Skeletal muscle cell (primary cell): ENCODE data around the gene ZNF200.
"Not testable (repeated sequence)": the region's sequence is repeated elsewhere in the genome, so short reads cannot be mapped to it uniquely, and the experiment has no call there.

Experiments
- DNase-seq: peaks from one replicate; pipeline ENCODE4 v3.0.0-alpha.2; 2010; ENCODE audit warnings: low read depth
- H3K4me3 ChIP-seq: 2 replicates; pipeline ENCODE4 v1.5.1; 2011; ENCODE audit warnings: low read depth, mild to moderate bottlenecking, control low read depth, low read length, moderate library complexity

ZNF200 gene

DNA sequence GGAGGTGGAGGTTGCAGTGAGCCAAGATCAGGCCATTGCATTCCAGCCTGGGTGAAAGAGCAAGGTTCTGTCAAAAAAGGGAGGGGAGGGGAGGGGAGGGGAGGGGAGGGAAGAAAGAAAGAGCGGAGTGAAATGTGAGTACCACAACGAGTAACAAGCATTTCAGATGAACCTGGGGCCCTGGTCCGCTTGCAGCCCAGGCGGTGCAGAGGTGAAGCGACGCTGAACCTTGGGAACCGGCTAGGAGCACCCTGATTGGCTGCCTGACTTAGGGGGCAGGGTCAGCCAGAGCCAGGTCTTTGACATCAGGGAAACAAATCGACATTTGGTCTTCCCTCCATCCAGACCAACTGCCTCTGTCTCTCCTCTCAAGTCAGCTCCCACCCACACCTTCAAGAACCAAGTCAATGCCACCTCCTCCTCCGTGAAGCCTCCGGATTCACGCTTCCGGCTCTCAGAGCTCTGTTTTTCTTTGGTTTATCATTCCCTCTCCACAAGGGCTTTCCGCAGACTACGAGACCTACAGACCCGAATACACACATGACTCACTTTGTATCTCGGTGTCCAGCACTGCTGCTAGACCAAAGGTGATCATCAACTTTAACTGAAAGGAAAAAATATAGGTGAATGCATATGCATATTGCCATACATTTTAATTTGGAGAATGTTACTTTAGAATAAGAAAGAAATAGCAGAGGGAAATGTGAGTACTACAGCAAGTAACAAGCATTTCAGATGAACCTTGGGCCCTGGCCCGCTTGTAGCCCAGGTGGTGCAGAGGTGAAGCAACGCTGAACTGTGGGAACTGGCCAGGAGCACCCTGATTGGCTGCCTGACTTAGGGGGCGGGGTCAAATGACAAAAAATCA lies 27.6 kb downstream of the ZNF200 start:
- DNase-seq, result no peak

DNA sequence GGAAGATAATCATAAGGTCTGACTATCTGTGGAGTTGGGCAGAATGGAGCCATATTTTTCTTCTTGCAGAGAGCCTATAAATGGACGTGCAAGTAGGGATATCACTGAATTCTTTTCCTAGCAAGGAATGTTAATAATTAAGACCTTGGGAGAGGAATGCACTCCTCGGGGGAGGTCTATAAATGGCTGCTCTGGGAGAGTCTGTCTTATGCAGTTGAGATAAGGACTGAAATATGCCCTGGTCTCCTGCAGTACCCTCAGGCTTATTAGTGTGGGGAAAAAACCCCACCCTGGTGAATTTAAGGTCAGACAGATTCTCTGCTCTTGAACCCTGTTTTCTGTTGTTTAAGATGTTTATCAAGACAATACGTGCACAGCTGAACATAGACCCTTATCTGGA lies 29.0 kb downstream of the ZNF200 start:
- DNase-seq, H3K4me3 ChIP-seq: not testable (repeated sequence)

More for the DNA sequence above, 27.6 kb downstream of the ZNF200 start:
- H3K4me3 ChIP-seq, result no peak overlapping the region

DNA sequence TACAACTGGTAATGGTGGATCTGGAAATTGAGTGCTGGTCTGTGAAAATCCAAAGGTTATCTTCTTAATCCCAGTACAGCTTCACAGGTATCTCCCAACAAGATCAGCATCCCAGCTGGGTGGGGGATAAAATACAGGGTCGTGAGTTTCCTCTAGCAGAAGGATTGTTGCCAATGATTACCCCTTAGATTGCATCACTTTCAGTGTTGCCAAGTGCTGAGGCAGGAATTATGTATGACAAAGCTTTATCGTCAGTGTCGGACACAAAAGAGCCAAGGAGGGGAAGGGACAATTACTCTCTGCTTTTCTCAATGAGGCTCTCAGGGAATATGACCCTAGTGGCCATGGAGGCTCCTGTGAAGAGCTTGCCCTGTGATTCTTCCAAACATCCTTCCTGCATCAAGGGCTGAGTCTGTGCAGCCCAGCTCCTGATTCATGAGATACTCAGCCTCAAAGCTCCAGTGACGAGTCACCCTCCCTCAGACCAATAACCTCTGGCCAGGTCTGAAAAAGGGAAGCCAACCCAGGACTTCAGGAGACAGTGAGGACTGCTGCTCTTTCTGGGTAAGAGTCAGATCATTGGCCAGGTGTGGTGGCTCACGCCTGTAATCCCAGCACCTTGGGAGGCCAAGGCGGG lies 31.9 kb downstream of the ZNF200 start:
- DNase-seq, result no peak
- no peak overlapping the region for H3K4me3 ChIP-seq

DNA sequence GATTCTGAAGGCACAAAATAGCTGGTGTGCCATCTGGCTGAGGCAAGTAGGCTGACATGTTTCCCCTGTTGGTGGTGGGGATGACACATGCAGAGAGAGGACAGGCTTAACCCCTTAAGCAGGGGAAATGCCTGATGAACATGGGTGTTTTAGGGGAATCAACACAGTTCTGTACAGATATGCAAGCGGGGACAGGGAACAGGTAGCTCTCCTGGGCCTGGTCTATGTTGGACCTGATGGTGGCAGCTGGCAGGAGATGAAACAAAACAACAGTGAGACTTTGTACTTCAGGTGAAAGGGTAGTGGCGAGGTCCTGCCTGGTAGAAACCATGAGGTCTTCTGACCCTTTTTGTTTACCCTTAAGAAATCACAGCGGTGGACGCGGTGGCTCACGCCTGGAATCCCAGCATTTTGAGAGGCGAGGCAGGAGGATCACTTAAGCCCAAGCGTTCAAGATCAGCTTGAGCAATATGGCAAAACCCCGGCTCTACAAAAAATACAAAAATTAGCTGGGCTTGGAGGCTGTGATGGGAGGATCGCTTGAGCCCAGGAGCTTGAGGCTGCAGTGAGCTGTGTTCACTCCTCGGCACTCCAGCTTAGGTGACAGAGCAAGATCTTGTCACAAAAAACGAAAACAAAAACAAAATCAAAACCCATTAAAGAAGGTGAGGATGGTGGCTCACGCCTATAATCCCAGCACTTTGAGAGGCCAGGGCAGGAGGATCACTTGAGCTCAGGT lies 36.5 kb downstream of the ZNF200 start:
- H3K4me3 ChIP-seq, result no peak overlapping the region
- no peak for DNase-seq

DNA sequence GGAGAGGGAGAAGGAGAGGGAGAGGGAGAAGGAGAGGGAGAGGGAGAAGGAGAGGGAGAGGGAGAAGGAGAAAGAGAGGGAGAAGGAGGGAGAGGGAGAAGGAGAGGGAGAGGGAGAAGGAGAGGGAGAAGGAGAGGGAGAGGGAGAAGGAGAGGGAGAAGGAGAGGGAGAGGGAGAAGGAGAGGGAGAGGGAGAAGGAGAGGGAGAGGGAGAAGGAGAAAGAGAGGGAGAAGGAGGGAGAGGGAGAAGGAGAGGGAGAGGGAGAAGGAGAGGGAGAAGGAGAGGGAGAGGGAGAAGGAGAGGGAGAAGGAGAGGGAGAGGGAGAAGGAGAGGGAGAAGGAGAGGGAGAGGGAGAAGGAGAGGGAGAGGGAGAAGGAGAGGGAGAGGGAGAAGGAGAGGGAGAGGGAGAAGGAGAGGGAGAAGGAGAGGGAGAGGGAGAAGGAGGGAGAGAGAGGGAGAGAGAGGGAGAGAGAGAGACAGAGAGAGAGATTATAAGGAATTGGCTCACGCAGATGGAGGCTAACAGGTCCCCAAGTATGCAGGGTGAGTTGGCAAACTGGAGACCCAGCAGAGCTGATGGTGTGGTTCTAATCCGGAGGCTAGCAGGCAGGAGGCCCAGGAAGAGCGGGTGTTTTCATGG lies 37.1 kb downstream of the ZNF200 start:
- not testable (repeated sequence) for DNase-seq, H3K4me3 ChIP-seq

DNA sequence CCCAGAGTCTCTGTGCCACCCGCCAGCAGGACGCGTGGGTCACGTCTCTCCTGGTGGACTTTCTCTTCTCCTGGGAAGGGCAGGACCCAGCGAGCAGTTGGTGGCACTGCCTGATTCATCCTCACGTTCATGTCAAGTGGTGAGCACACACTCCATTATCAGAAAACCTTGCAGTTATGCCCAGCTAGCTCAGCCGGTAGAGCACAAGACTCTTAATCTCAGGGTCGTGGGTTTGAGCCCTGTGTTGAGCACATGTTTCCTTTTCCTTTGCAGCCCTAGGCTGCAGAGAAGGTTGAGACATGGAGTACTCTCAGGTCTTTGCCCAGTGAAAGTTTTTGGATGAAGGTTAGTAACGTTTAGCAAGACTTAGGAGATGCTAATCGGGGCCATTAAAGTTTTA lies 39.0 kb downstream of the ZNF200 start:
- no peak for DNase-seq
- H3K4me3 ChIP-seq, result no peak overlapping the region

DNA sequence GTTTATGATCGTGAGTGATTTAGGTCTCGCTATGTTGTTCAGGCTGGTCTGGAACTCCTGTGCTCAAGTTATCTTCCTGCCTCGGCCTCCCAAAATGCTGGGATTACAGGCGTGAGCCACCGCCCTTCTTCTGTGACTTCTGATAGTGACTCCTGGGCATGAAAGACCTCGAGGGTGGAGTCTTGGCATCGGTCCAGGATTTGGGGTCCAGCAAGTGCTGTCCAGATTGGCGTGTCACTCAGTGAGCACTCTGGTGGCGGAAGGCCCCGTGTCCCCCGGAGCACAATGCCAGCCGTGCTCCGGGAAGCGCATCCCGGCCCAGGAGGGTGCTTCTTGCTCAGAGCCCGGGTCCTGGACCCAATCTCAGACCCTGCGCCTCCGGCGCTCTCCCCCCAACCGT lies 40.2 kb downstream of the ZNF200 start:
- DNase-seq, result no peak
- H3K4me3 ChIP-seq, result no peak overlapping the region

DNA sequence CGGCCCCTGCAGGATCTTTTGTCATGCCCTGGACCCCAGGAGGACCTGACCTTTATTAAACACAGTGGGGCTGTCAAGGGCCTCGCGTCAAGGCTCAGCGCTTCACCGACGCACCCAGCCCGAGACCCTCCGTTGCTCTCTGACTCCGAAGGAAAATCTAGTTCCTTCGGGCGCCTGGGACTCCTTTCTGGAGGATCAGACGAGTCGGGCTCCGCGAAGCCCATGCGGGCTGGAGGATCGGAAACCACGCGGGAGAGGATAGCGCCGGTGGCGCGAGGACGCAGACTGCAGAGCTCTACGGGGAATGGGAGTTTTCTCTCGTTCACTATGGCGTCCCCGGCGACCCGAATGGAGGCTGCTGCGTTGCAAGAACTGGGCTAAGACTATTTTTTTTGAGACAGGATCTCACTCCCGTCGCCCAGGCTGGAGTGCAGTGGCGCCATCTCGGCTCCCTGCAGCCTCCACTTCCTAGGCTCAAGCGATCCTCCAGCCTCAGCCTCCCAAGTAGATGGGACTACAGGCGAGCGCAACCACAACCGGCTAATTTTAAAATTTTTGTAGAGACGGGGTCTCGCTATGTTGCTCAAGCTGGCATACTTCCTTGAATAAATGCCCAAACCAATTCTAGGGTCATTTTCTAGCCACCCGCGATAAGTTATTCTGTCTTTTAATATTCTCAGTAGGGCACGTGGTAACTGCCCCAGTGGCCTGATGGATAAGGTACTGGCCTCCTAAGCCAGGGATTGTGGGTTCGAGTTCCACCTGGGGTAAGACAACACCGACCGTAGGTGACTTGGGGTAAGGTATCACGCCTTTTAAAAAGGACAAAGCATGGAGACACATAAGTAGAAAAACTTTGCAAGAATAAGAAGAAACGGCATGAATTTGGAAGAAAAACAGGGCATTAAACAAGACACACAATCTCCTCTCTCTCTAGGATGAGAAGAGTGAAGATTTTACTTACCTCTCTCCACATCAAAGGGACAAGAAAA lies 41.4 kb downstream of the ZNF200 start:
- no peak for DNase-seq
- H3K4me3 ChIP-seq, result no peak overlapping the region

DNA sequence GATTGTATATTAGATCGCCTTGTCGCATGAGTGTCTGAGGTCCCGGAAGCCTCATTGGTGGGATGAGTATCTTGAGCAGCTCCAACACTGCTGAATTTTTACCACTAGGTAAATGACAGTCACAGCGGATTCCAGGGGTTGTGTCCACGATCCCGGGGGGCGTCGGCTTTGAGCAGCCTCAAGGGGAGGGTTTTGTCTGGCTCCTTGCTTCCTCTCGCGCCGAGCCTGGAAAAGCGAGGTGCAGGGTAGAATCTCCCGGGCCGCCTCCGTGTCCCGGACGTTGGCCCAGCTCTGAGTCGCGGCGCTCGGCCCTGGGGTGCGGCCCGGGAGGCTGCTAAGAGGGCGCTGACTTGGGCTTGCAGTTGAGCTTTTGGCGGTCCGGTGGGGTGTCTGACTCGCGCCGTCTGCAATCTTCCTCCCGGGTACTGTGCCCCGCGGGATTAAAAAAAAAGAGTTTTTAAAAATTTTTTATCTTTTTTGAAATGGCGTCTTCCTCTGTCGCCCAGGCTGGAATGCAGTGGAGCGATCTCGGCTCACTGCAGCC lies 42.4 kb downstream of the ZNF200 start:
- no peak overlapping the region for H3K4me3 ChIP-seq
- no peak for DNase-seq

DNA sequence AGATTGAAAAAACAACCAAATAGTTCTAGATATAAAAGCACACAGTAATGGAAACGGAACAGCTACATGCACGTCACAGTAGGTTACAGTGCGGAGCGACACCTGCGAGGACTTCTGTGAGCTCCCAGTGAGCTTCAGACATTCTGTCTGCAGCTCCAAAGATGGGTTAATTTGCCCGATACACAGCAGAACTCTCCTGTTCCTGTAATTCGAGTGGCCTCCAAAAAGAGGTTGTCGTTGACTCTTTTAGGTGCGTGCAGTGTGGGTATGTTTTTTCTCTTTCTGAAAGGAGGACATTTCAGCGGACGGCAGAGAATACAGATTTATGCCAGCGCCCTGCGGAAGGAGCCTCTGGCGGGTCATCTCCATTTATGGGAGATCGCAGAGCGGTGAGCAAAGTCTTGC lies 44.0 kb downstream of the ZNF200 start:
- no peak for DNase-seq
- peak overlapping the region; percentile 24 for H3K4me3 ChIP-seq

DNA sequence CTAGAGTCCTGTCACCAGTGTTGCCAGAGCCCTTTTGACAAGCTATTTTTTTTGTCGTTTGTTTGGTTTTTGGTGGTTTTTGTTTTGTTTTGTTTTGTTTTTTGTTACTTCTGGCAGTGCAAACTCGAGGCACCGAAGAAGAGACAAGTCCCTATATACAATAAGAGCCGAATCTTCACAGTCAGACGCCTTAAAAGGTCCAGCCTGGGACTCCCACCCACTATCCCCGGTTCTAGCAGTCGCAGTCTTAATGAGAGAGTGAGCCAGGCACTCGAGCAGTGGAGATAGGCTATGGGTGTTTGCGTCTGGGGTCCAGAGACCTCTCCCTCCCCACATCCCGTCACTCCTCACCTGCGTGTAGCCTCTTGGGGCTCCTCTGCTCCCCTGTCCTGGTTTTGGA lies 45.1 kb downstream of the ZNF200 start:
- peak overlapping the region; percentile 60 for H3K4me3 ChIP-seq
- DNase-seq, result no peak

DNA sequence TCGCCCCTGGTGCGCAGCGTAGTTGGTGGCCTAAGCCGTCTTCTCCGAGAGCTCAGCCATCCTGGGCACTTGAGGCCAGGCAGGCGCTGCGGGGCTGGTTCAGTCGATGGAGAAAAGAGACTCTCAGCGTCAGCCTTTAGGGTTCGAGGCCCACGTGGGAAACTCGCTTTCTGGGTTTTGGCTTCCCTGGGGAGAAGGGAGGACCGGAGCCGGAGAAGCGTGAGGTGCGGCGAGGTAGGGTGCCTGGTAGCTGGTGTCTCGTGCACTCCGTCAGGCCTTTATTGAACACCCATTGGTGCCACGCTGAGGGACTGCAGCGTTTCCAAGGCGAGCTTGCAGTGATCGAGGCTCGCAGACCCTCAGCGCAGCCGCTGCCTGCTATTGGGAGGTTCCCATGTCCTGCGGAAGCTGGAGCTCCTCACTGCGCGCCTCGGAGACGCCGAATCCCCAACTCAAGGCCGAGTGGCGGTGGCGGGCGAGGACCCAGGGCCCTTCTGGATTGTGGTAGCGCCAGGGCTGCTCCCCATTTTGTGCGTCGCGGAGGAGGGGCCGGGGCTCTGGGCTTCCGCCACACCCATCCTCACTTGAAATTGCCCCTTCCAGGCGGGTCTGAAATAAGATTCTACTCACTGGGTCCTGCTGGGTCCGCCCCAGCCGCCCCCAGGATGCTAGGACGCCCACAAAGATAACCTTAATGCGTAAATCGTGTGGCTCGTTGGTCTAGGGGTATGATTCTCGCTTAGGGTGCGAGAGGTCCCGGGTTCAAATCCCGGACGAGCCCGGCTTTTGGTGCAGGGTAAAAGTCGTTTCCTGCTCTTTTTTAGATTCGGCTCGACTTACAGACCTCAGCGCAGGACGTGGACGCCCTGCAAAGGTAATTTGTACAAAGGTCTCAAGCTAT lies 45.8 kb downstream of the ZNF200 start:
- no peak for DNase-seq
- peak overlapping the region; percentile 60 for H3K4me3 ChIP-seq

DNA sequence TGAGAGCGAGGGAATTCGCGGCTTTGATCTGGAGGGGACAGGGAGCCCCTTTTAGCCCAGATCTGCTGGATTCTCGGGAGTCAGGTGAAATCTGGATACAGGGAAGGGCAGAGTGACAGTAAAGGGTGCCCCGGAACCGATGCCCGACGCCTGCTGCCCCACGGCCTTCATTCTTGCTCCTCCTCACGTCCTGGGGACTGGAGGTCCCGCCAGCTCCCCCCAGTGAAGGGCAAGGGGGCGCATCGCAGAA lies 46.4 kb downstream of the ZNF200 start:
- DNase-seq, result no peak
- H3K4me3 ChIP-seq, result peak overlapping the region; percentile 60

DNA sequence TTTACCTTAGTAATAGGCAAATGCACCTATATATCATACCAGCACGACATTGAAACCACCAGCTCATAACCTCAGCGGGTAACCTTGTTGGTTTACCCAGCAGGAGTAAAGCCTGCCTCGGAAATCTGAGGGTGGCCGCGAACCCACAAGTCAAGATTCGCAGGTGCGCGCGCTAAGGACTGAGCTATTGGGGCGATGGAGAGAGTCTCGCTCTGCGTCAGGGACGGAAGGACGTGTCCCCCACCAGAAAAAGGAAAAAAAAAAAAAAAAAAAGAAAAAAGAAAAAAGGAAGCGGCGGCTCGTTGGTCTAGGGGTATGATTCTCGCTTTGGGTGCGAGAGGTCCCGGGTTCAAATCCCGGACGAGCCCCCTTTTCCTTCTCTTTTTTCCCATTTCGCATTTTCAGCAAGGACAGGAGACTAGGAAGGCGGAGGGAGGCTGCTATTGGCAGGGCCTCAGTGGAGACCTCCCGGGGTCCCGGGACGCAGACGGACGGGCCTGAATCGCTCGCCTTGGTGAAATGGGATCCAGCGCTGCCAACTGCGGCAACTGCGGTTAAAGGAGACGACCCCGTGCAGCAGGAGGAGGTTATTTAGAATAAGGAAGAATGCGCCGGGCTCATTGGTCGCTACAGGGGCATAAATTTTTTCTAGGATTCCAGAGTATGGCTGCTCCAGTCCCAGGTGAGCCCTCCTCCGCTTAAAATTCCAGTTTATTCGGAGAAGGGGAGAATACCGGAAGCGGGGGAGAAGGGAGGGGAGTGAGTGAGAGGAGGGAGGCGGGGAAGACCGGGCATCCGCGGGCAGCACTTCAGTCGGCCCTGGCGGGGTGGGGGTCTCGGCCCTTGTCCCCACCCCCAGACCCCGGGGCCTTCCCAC lies 46.9 kb downstream of the ZNF200 start, which contains the start of gene OR1F1:
Gene OR1F1, plus strand, starts transcription at position 407 of the 877 bp plus-strand sequence.
- no peak for DNase-seq
- H3K4me3 ChIP-seq, result peak within 1 kb of the TSS; percentile 60

DNA sequence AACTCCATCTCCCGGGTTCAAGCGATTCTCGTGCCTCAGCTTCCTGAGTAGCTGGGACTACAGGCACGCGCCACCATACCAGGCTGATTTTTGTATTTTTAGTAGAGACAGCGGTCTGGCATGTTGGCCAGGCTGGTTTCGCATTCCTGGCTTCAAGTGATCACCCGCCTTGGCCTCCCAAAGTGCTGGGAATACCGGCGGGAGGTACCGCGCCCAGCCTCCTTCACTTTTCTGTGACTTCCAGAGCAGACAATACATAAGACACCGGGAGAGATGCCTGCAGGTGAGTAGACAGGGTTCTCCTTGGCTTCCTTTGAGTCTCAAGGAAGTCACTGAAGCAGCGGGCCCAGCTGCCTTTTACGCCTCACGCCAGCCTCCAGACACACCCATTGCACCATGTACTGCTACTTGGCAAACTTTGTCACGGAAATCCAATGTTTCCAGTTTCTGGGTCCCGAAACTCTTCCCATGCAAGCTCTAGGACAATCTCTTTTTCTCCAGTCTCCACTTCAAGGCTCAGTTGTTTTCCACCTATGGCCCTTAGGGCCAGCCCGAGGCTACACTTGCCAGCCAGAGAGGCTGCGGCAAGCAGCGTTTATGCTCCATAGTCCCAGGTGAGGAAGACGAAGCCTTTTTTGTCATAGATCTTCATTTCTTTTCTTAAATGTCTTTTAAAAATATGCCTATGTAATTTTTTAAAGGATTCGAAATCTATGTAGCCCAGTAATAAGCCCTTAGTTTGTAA lies 47.8 kb downstream of the ZNF200 start:
- DNase-seq, result no peak
- no peak overlapping the region for H3K4me3 ChIP-seq
